GM21723 (cell line): ENCODE results near the gene INTS2.
"Not testable (repeated sequence)": the region's sequence is repeated elsewhere in the genome, so short reads cannot be mapped to it uniquely, and the experiment has no call there.

Source experiments
- ATAC-seq: cut with Tn5 transposase; IDR thresholded peaks from one replicate; pipeline ENCODE4 v1.9.1; 2021; ENCODE audit warnings: mild to moderate bottlenecking, moderate library complexity; ENCODE audit not compliant: unreplicated experiment

INTS2 gene

GRCh38 chr17:61826198-61826597, 101.6 kb downstream of the INTS2 start:
- not testable (repeated sequence) for ATAC-seq

- no peak for ATAC-seq
Observed at GRCh38 chr17:61825448-61826137, 102.2 kb downstream of the INTS2 start.

GRCh38 chr17:61822326-61823285, 105.2 kb downstream of the INTS2 start:
- ATAC-seq: no peak

GRCh38 chr17:61821655-61822054, 106.1 kb downstream of the INTS2 start:
- no peak for ATAC-seq

GRCh38 chr17:61819265-61819664, 108.5 kb downstream of the INTS2 start:
- ATAC-seq: not testable (repeated sequence)

- ATAC-seq: no peak
Observed at GRCh38 chr17:61818225-61818624, 109.6 kb downstream of the INTS2 start.

- no peak for ATAC-seq
Observed at GRCh38 chr17:61817452-61817851, 110.3 kb downstream of the INTS2 start.

- ATAC-seq: no peak
Observed at GRCh38 chr17:61816538-61816937, 111.2 kb downstream of the INTS2 start.

- ATAC-seq: no peak
Observed at GRCh38 chr17:61815863-61816503, 111.8 kb downstream of the INTS2 start.
